Liver (tissue), 9 donors: ENCODE measurements around the gene CSMD2. TPM values are rescaled to one million over a fixed set of nuclear protein-coding genes. Genes with fewer than 3 reads are reported as not detected.

ENCODE experiments used
- DNase-seq: peaks from one replicate; pipeline ENCODE4 v3.0.0-alpha.2; 2017; ENCODE audit warnings: low spot score
- H3K27ac ChIP-seq, 2 donors: one replicate each; pipeline ENCODE4 v1.7.0; 2013; ENCODE audit warnings: inconsistent platforms in 2 of 2, low read length in 2 of 2, control low read depth in 1 of 2, low read depth in 1 of 2, mild to moderate bottlenecking in 1 of 2
- H3K27me3 ChIP-seq, 4 donors: one replicate each; pipeline versions ENCODE4 v1.6.1 to v1.7.0; 2013; ENCODE audit warnings: low read length in 3 of 4, inconsistent platforms in 1 of 4, mild to moderate bottlenecking in 1 of 4, moderate library complexity in 1 of 4; ENCODE audit not compliant: control insufficient read depth in 4 of 4, insufficient read depth in 4 of 4
- H3K36me3 ChIP-seq, 4 donors: one replicate each; pipeline versions ENCODE4 v1.6.1 to v1.7.0; 2013; ENCODE audit warnings: low read length in 3 of 4, mild to moderate bottlenecking in 3 of 4, low read depth in 1 of 4, moderate library complexity in 1 of 4; ENCODE audit not compliant: control insufficient read depth in 4 of 4, insufficient read depth in 3 of 4
- H3K4me1 ChIP-seq, 4 donors: one replicate each; pipeline versions ENCODE4 v1.6.1 to v1.7.0; 2013; ENCODE audit warnings: low read length in 3 of 4, mild to moderate bottlenecking in 3 of 4, moderate library complexity in 1 of 4; ENCODE audit not compliant: control insufficient read depth in 4 of 4, insufficient read depth in 4 of 4
- H3K4me3 ChIP-seq, 3 donors: one replicate each; pipeline versions ENCODE4 v1.6.1 to v1.7.0; 2013; ENCODE audit warnings: low read length in 3 of 3, control low read depth in 1 of 3, low read depth in 1 of 3, mild to moderate bottlenecking in 1 of 3
- H3K9ac ChIP-seq, 2 donors: one replicate each; pipeline ENCODE4 v1.7.0; 2013; ENCODE audit warnings: low read length in 2 of 2, mild to moderate bottlenecking in 2 of 2, moderate library complexity in 2 of 2, control low read depth in 1 of 2, low read depth in 1 of 2
- H3K9me3 ChIP-seq, 4 donors: one replicate each; pipeline versions ENCODE4 v1.6.1 to v1.7.0; 2013; ENCODE audit warnings: low read length in 3 of 4; ENCODE audit not compliant: control insufficient read depth in 4 of 4
- EGR1 ChIP-seq, 2 donors: IDR thresholded peaks; 2 replicates each; pipeline ENCODE4 v1.6.1; 2016 to 2018; ENCODE audit warnings: antibody characterized with exemption in 2 of 2, low read depth in 2 of 2
- FOXA2 ChIP-seq: IDR thresholded peaks from 2 replicates; pipeline ENCODE4 v1.6.1; 2016; ENCODE audit warnings: antibody characterized with exemption
- GABPA ChIP-seq, 2 donors: IDR thresholded peaks in 1 of 2; conservative IDR thresholded peaks in 1 of 2; 2 replicates each; pipeline ENCODE4 v1.6.1; 2016; ENCODE audit warnings: antibody characterized with exemption in 2 of 2, mild to moderate bottlenecking in 1 of 2, moderate library complexity in 1 of 2
- HNF4A ChIP-seq, 2 donors: conservative IDR thresholded peaks; 2 replicates each; pipeline ENCODE4 v1.6.1; 2016; ENCODE audit warnings: antibody characterized with exemption in 2 of 2, mild to moderate bottlenecking in 2 of 2
- HNF4G ChIP-seq: IDR thresholded peaks from 2 replicates; pipeline ENCODE4 v1.6.1; 2016; ENCODE audit warnings: antibody characterized with exemption
- JUND ChIP-seq, 2 donors: IDR thresholded peaks; 2 replicates each; pipeline ENCODE4 v1.6.1; 2016; ENCODE audit warnings: antibody characterized with exemption in 2 of 2
- RXRA ChIP-seq, 2 donors: IDR thresholded peaks; 2 replicates each; pipeline ENCODE4 v1.6.1; 2017 to 2018; ENCODE audit warnings: antibody characterized with exemption in 2 of 2, mild to moderate bottlenecking in 1 of 2
- SP1 ChIP-seq: IDR thresholded peaks from 2 replicates; pipeline ENCODE4 v1.6.1; 2018; ENCODE audit warnings: antibody characterized with exemption, mild to moderate bottlenecking
- TAF1 ChIP-seq: conservative IDR thresholded peaks from 2 replicates; pipeline ENCODE4 v1.6.1; 2016; ENCODE audit warnings: antibody characterized with exemption, mild to moderate bottlenecking
- WGBS: extraction: QIAGEN DNeasy Blood & Tissue Kit; methylation state at CpG from one replicate; pipeline ENCODE4 v1.1.7; 2013; 5-methylcytosine and 5-hydroxymethylcytosine counted together
- polyA plus RNA-seq, 2 donors: library from polyadenylated mRNA; stranded (reverse) in 1 of 2; unstranded in 1 of 2; fragments of 200-250 nt in 1 of 2; fragments of >200 nt in 1 of 2; fragmentation: Nextera tagmentation in 1 of 2; extraction: Ambion mirVana in 1 of 2; gene quantifications; one replicate each; pipeline versions ENCODE4 v1.2.1 to v1.2.3, GENCODE V29; 2013 to 2015
- total RNA-seq, 2 donors: library from RNA; depleted of rRNA; stranded (reverse); fragments of >200 nt; gene quantifications; one replicate each; pipeline ENCODE4 v1.2.3, GENCODE V29; 2014
- TF ChIP-seq, protein P1 (sequence below): IDR thresholded peaks from 2 replicates; pipeline ENCODE4 v1.6.1; 2016; ENCODE audit warnings: antibody characterized with exemption, mild to moderate bottlenecking
- TF ChIP-seq, protein P2 (sequence below): IDR thresholded peaks from 2 replicates; pipeline ENCODE4 v1.6.1; 2016; ENCODE audit warnings: antibody characterized with exemption
- donor health status: healthy.
- donor health status: healthy.
- donor health status: healthy.
- donor health status: healthy.
- donor health status: healthy.

The CSMD2 gene
- total and polyA plus RNA-seq, 4 donors = 0.08 to 0.09 TPM; not detected in 2

DNA sequence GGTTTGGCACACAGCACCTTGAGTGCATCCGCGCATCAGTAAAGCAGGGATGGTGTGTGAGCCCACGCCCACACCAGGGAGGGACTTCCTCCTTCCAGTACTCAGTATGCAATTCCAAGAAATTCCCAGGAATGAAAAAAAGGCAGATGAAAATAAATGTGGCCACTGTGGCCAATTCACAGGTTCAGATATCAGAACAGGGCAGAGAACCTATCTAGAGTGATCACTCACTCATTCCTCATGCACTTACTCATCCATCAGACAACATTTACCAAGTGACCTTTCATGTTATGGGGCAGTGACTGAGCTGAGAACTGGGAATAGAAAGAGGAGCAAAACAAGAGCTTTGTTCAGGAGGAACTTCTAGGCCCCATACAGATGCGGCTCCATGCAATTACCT, 578.9 kb downstream of the CSMD2 start:
- H3K4me3 ChIP-seq = no peak overlapping the region
- TF ChIP-seq RXRA (IDR thresholded peaks at IDR 0.05) (no peak), HNF4A (conservative IDR thresholded peaks at IDR 0.05) (no peak), FOXA2 (no peak), SP1 (no peak), TAF1 (no peak)
- 93% methylated on average over 4 of the region's 4 CpGs for WGBS
- DNase-seq = no peak
- H3K27me3 ChIP-seq = no peaks in the 10 kb centered on the region
- no peak overlapping the region for H3K27ac ChIP-seq
- H3K9me3 ChIP-seq = peaks cover 0 to 2% (median 0%) of the 10 kb centered on the region in 4 donors
- H3K36me3 ChIP-seq = no peaks in the 10 kb centered on the region
- no peak overlapping the region for H3K9ac ChIP-seq
- no peaks in the 10 kb centered on the region for H3K4me1 ChIP-seq

DNA sequence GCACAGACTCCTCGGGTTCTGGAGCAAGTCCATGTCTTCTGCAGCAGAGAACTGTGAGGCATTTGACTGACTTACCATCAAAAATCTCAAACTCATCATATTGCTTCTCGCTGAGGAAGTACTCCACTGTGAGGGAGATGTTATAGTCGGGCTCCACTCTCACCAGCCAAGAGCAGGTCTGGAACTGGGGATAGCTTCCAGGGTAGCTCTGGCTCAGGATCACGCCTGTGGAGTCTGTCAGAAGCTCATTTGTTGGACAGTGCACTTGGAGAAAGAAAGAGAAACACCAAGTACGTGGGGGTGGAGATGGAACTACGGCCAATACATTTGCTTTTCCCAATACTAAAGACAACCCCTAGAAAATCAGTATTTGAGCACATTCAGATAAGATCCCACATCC, 581.5 kb downstream of the CSMD2 start:
- H3K4me3 ChIP-seq = no peak overlapping the region
- H3K27ac ChIP-seq = no peak overlapping the region
- no peak for DNase-seq
- TF ChIP-seq JUND (IDR thresholded peaks at IDR 0.05) = no peak
- TF ChIP-seq, protein P1, sequence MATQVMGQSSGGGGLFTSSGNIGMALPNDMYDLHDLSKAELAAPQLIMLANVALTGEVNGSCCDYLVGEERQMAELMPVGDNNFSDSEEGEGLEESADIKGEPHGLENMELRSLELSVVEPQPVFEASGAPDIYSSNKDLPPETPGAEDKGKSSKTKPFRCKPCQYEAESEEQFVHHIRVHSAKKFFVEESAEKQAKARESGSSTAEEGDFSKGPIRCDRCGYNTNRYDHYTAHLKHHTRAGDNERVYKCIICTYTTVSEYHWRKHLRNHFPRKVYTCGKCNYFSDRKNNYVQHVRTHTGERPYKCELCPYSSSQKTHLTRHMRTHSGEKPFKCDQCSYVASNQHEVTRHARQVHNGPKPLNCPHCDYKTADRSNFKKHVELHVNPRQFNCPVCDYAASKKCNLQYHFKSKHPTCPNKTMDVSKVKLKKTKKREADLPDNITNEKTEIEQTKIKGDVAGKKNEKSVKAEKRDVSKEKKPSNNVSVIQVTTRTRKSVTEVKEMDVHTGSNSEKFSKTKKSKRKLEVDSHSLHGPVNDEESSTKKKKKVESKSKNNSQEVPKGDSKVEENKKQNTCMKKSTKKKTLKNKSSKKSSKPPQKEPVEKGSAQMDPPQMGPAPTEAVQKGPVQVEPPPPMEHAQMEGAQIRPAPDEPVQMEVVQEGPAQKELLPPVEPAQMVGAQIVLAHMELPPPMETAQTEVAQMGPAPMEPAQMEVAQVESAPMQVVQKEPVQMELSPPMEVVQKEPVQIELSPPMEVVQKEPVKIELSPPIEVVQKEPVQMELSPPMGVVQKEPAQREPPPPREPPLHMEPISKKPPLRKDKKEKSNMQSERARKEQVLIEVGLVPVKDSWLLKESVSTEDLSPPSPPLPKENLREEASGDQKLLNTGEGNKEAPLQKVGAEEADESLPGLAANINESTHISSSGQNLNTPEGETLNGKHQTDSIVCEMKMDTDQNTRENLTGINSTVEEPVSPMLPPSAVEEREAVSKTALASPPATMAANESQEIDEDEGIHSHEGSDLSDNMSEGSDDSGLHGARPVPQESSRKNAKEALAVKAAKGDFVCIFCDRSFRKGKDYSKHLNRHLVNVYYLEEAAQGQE = no peak
- TF ChIP-seq GABPA (IDR thresholded peaks at IDR 0.05 in 1 of 2, conservative IDR thresholded peaks at IDR 0.05 in 1 of 2) = no peak
- TF ChIP-seq HNF4G = no peak
- no peak for TF ChIP-seq RXRA (IDR thresholded peaks at IDR 0.05)
- no peak for TF ChIP-seq SP1
- H3K27me3 ChIP-seq = no peaks in the 10 kb centered on the region
- H3K36me3 ChIP-seq = no peaks in the 10 kb centered on the region
- WGBS = 65% methylated on average over 6 of the region's 6 CpGs
- H3K9ac ChIP-seq = no peak overlapping the region
- H3K4me1 ChIP-seq = no peaks in the 10 kb centered on the region
- H3K9me3 ChIP-seq = peaks cover 0 to 2% (median 0%) of the 10 kb centered on the region in 4 donors

DNA sequence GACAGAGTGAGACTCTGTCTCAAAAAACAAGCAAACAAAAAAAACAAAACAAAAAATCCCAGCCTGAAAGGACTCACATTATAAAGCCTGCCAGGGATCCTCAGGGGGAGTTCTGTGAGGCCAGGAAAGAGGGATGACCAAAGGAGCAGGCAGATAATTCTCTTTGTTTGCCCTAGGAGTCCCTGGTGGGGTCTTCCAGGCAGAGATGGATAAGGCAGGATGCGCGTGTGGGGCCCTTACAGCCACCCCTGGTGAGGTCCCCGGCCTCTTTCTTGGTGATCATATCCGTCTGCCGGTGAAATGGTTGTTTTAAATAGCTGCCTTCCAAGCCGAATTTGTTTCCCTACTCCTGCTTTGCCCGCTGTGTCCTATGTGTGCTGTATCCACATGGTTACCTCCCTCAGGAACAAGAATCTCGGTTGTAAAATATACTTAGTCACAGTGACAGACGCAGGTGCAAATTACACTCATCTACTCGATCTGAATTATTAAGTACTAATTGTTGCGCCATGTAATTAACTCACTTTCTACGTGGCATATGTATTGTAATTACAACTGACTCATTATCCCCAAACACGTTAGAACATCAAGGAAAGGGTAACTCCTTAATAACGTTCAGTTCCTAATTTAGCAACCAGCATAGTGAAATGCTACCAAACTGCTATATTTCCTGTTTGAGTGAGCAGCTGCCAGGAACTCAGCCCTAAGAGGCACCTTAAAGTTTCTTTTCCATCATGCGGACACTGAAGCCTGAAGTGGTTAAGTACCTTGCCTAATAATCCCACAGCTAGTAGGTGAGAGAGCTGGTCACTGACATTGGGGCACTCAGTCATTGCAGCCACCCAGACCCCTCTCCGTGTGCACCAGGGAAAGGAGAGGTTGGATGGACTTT, 586.2 kb downstream of the CSMD2 start:
- no peak overlapping the region for H3K27ac ChIP-seq

More for the DNA sequence above, 586.2 kb downstream of the CSMD2 start:
- TF ChIP-seq JUND (IDR thresholded peaks at IDR 0.05) (no peak), EGR1 (IDR thresholded peaks at IDR 0.05; ENCODE audit: low read depth in 2 of 2) (no peak), TAF1 (no peak)
- TF ChIP-seq, protein P2, sequence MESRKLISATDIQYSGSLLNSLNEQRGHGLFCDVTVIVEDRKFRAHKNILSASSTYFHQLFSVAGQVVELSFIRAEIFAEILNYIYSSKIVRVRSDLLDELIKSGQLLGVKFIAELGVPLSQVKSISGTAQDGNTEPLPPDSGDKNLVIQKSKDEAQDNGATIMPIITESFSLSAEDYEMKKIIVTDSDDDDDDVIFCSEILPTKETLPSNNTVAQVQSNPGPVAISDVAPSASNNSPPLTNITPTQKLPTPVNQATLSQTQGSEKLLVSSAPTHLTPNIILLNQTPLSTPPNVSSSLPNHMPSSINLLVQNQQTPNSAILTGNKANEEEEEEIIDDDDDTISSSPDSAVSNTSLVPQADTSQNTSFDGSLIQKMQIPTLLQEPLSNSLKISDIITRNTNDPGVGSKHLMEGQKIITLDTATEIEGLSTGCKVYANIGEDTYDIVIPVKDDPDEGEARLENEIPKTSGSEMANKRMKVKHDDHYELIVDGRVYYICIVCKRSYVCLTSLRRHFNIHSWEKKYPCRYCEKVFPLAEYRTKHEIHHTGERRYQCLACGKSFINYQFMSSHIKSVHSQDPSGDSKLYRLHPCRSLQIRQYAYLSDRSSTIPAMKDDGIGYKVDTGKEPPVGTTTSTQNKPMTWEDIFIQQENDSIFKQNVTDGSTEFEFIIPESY = no peak
- H3K27me3 ChIP-seq = no peaks in the 10 kb centered on the region
- H3K4me1 ChIP-seq = peaks cover 0 to 4% (median 2%) of the 10 kb centered on the region in 4 donors
- H3K9ac ChIP-seq = no peak overlapping the region
- no peak for DNase-seq
- H3K4me3 ChIP-seq = no peak overlapping the region
- H3K36me3 ChIP-seq = no peaks in the 10 kb centered on the region
- 70% methylated on average over 16 of the region's 16 CpGs for WGBS
- H3K9me3 ChIP-seq = no peaks in the 10 kb centered on the region
